Subcutaneous adipose tissue (tissue), 4 donors: ENCODE data around the gene STK32C. TPM values are rescaled to one million over a fixed set of nuclear protein-coding genes. Genes with fewer than 3 reads are reported as not detected.

Source experiments
- CTCF ChIP-seq: fragments of 450-650 bp; IDR thresholded peaks from one replicate; pipeline ENCODE4 v1.5.1; 2016; ENCODE audit warnings: low read depth, mild to moderate bottlenecking, control low read depth, antibody characterized with exemption, moderate library complexity
- total RNA-seq, 4 donors: library from RNA; depleted of rRNA; stranded (reverse); fragments of >200 nt; gene quantifications; one replicate each; pipeline ENCODE4 v1.1.0, GENCODE V29; 2016

Gene STK32C
- total RNA-seq, 4 donors from 2014 or later = 2.9 to 12.3 (median 10.9) TPM

GRCh38 chr10:132269266-132270230 is 38.2 kb downstream of the STK32C start:
- no peak for TF ChIP-seq CTCF

- TF ChIP-seq CTCF = no peak
These were observed 41.1 kb downstream of the STK32C start for GRCh38 chr10:132266594-132267161.

- no peak for TF ChIP-seq CTCF
These were observed 41.8 kb downstream of the STK32C start for GRCh38 chr10:132265890-132266496.

- TF ChIP-seq CTCF = no peak
These were observed 42.5 kb downstream of the STK32C start for GRCh38 chr10:132264966-132265889.

- no peak for TF ChIP-seq CTCF
These were observed 43.3 kb downstream of the STK32C start for GRCh38 chr10:132264306-132264950.

GRCh38 chr10:132263866-132264265 is 43.9 kb downstream of the STK32C start:
- TF ChIP-seq CTCF = no peak
